DND-41 (cell line): ENCODE results near the gene DISC1.

ENCODE experiments used
- CTCF ChIP-seq: IDR thresholded peaks from 2 replicates; pipeline ENCODE4 v1.5.1; 2012; ENCODE audit warnings: borderline replicate concordance, low read length, moderate library complexity, mild to moderate bottlenecking; ENCODE audit not compliant: poor library complexity, severe bottlenecking; ENCODE audit errors: extremely low read depth
- EZH2 ChIP-seq: IDR thresholded peaks from 3 replicates; pipeline ENCODE4 v1.6.1; 2012; ENCODE audit warnings: borderline replicate concordance, low read depth, mild to moderate bottlenecking, moderate library complexity, low read length, inconsistent platforms; ENCODE audit not compliant: severe bottlenecking

GRCh38 chr1:231727171-231727570, 100.6 kb downstream of the DISC1 start:
- TF ChIP-seq CTCF (no peak), EZH2 (no peak)
